NCI-H2029 (cell line): ENCODE measurements around the gene EFEMP2.
A peak's percentile ranks its signal among the peaks of the same experiment; 100 is the strongest.

Experiments
- DNase-seq: peaks from one replicate; lab custom pipeline; 2025; lab: John Stamatoyannopoulos, UW

The EFEMP2 gene

DNA sequence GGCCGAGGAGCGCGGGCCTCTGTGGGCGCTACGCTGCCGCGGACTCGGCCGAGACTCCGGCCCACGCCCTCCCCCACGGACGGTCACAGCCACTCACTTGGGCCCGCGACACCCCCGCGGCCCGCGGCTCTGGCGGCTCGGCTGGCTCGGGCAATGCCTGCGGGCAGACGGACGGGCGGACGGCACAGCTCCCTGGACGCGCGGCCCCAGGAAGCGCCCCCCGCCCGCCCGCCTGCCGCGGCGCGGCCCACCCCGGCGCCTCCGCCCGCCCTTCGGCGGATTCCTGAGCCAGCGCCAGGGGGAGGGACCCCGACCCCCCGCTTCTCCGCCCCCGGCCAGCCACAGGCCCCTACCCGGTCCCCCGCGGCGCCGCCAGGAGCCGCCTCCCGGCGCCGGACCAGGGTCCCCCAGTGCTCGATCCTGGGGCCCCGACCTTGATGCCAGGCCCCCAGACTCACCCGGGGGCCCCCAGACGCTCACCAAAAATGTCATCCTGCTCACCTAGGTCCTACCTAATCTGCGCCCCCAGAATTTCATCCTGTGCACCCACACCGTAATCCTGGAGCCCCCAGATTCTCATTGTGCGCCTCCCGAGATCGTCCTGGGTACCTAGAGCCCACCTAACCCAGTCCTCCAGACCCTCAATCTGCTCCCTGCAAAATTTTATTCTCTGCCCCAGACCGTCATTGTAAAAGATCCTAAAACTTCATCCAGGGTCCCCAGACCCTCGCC is at the start of gene EFEMP2:
Gene EFEMP2, minus strand, starts transcription at position 215 of the 732 bp plus-strand sequence. CDS start 446 bp downstream, outside the sequence.
- no peak for DNase-seq

DNA sequence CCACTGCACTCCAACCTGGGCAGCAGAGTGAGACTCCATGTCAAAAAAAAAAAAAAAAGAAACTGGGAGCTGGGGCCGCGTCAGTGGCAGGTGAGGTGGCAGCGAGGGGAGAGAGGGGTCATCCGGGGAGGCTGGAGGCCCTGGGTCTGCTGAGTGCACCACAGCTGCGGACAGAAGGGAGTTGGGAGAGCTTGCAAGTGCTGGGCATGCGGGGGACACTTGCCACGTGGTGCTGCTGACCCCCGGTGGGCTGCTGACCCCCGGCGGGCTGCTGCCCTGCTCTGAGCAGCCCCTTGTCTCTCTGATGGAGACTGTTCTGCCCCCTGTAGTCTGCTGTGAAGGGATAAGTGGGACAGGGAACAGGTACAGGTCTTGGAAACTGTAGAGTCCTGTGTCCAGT is 49.3 kb upstream of the EFEMP2 start:
- DNase-seq, result no peak

DNA sequence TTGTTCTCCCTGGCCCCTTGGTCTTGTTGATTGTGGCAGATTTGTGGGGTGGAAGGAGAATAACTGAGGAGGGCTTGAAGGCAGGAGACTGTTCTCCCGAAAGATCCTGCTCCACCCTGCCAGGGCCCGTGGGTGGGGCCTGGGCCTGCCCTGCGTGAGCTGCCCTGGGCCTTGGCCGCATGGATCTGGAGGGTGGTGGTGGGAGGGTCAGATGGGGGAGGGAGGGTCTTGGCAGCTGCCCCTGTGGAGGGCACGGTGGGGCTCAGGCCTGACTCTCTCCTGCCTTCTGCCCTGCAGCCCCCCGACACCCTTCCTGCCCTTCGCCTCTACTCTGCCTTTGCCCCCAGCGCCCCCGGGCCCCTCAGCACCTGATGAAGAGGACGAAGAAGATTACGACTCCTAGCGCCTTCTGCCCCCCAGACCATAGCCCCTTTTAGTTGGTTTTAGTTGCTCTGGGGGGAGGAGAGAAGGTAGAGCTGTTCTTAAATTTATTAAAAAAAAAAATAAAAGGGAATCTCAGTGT is 48.5 kb upstream of the EFEMP2 start:
- DNase-seq, result no peak

GRCh38 chr11:65920372-65920802 is 47.8 kb upstream of the EFEMP2 start:
- no peak for DNase-seq

- DNase-seq, result no peak
These were observed 47.2 kb upstream of the EFEMP2 start for GRCh38 chr11:65919573-65920371.

DNA sequence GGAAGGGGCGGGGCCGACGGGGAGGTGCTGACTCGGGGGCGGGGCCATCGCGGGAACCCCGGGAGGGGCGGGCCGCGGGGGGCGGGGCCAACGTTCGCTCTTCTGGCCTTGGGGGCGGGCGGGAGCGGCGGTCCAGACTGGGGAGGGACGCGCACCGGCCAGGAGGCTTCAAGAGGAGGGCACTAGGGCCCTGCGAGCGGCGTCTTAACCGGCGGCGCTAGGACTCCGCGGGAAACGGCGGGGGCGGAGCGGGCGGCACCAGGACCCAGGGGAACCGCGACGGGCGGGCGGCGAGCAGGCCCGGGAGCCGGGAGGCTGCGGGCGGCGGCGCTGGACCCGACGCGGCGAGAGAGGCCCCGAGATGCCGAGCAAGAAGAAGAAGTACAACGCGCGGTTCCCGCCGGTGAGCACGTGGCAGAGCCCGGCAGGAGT is 46.6 kb upstream of the EFEMP2 start, which contains the start of gene DRAP1:
Gene DRAP1, plus strand, starts transcription at position 286 of the 432 bp plus-strand sequence. Its CDS starts 76 bp downstream, at position 362.
- peak; percentile 97 for DNase-seq

GRCh38 chr11:65918211-65919140 is 45.9 kb upstream of the EFEMP2 start, which contains the start of gene C11orf68:
Gene C11orf68 (minus strand): TSS chr11:65919062. CDS start chr11:65919031, 31 bp downstream.
- peak; percentile 15 for DNase-seq

DNA sequence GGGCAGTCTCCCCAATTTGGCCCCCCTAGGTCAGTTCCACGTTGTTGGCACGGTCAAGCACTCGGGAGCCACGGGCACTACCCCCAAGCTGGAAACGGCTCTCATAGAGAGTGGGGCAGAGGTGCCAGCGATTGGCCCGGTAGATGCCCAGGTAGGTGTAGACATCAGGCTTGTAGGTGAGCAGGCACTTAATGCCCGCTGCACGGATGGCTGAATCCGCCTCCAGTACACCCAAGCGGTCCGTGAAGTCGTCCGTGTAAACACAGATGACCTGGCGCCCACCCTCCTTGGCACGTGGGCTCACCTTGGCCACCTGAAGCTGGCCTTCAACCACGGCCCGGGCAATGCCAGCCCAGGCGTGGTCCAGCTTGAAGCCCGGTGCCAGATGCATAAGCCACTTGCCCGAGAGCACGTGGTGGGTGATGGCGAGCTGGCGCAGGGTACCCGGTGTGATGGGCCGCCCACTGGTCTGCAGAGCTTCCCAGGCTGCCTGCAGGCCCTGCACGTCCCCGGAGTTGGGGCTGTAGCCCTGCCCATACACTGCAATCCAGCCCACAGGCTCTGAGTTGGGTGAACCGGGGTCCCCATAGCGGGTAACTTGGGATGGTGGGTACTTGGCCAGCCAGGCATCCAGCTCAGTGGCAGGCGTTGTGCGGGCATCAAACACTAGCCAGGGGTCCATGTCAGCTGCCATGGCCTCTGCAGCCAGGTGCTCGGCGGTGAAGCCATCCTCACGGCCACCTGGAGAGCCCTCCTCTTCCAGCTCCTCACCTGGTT is 45.0 kb upstream of the EFEMP2 start:
- no peak for DNase-seq

GRCh38 chr11:65917077-65917433 is 44.5 kb upstream of the EFEMP2 start:
- no peak for DNase-seq

DNA sequence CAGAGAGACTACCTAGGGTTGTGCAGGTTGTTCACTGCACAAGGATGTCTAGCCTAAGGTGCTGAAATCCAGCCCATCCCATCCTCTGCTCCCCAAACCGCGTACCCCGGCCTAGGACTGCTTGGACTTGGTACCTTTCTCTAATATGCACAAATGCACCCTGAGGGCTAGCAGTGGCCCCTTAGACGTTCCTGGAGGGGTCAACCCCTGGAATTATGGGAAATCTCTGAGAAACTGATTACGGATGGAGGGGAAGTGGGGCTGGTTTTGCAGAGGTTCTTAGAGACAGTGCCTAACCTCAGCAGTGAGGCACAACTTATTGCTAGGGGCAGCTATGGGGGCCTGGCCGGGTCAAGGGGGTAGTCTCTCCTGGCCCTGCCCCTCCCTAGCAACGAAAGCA is 43.8 kb upstream of the EFEMP2 start:
- DNase-seq, result no peak

DNA sequence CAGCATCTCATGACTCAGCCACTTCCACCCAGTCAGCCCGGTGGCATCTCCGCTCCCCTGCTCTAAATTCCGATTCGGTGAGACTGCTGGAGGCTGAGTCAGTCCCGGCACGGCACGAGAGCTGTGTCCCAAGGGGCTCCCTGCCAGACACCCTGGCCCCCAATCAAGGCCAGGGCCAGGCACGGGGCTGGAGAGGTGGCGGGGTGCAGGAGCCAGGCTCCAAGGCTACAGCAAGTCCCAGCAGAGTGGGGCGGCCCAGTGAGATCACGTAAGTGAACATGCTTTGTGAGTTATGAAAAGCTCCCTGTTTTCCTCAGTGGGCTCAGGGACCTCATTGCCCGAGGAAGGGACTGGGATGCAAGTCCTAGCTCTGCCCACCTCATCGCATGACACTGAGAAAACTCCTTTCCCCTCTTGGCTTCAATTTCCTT is 43.2 kb upstream of the EFEMP2 start:
- DNase-seq, result no peak

GRCh38 chr11:65915101-65915820 is 42.7 kb upstream of the EFEMP2 start:
- DNase-seq, result no peak

DNA sequence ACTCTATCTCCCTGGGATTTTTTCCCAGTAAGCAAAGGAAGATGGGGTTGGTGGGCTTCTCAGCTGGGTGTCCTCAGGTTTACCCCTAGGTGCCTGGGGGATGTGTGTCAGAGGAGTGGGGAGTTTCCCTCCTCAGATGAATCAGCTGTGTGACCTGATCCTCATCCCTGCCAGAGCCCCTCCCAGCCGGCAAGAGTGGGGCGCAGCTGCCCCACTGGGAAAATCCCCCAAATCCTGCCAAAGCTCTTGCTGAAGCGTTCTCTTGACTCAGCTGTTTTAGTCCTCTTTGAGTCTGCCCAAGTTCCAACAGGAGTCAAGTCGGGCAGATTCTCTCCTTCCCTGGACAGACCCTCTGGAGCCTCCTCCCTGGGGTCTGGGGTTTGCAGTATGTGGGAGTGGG is 40.2 kb upstream of the EFEMP2 start:
- no peak for DNase-seq

- DNase-seq, result peak; percentile 40
These were observed 39.3 kb upstream of the EFEMP2 start for GRCh38 chr11:65911682-65912568.

DNA sequence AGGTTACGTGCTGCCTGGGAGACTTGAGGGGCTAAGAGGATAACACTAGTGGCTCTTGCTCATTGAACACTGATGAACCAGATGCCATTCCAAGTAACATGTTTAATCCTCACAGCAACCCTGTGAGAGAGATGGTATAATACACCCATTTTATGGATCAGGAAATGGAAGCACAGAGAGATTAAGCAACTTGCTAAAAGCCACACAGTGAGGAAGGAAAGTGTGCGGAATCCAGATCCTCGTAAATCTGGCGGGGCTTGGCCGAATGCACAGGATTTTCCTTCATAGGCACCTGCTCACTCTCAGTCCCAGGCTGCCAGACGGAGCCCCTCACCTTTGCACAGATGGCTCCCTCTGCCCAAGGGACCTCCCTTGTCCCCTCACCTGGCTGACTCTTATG is 35.3 kb upstream of the EFEMP2 start:
- DNase-seq, result no peak

DNA sequence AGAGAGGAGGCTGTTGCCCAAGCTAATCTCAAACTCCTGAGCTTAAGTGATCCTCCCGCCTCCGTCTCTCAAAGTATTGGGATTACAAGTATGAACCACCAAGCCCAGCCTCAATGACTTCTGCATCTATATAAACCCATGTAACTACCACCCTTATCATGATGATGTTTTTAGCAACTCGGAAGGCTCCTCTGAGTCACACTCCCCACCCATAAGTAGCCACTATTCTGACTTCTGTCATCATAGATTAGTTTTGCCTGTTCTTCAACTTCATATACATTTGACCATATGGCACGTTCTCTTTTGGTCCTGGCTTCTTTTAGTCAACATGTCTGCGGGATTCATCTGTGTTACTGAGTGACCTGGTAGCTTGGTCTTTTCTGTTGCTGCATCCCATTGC is 34.0 kb upstream of the EFEMP2 start:
- DNase-seq, result no peak

DNA sequence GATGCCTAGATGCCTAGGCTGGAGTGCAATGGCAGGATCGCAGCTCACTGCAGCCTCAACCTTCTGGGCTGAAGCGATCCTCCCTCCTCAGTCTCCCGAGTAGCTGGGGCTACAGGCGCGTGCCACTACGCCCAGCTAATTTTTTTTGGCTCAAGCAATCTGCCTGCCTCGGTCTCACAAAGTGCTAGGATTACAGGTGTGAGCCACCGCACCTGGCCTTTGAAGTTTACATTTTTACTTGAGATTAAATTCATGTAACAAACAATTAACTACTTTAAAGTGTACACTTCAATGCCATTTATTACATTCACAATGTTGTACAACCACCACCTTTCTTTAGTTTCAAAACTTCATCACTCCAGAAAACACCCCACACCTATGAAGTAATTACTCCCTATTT is 31.1 kb upstream of the EFEMP2 start:
- no peak for DNase-seq

- no peak for DNase-seq
These were observed 30.5 kb upstream of the EFEMP2 start for GRCh38 chr11:65903068-65903481.

DNA sequence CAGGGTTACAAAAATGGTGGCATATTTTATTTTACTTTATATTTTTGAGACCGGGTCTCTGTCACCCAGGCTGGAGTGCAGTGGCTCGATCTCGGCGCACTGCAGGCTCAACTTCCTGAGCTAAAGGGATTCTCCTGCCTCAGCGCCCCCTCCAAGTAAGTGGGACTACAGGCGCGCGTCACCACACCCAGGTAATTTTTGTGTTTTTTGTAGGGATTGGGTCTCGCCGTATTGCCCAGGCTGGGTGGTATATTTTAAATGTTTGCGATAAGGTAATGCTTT is 28.2 kb upstream of the EFEMP2 start:
- no peak for DNase-seq
